HEK293 (cell line): Measurements from ENCODE around the gene TXNRD2.

Source experiments
- MYNN ChIP-seq: fragments of 450-650 bp; formaldehyde crosslinking; IDR thresholded peaks from 2 replicates; pipeline ENCODE4 v1.5.1; 2016; ENCODE audit warnings: missing biosample characterization, missing genetic modification characterization, borderline replicate concordance
- YY1 ChIP-seq: fragments of 450-650 bp; formaldehyde crosslinking; IDR thresholded peaks from 2 replicates; pipeline ENCODE4 v1.5.1; 2018; ENCODE audit warnings: missing biosample characterization, missing genetic modification characterization
- ZNF324 ChIP-seq: fragments of 450-650 bp; formaldehyde crosslinking; IDR thresholded peaks from 2 replicates; pipeline ENCODE4 v1.5.1; 2016; ENCODE audit warnings: missing biosample characterization, missing genetic modification characterization
- ZNF433 ChIP-seq: fragments of 450-650 bp; formaldehyde crosslinking; IDR thresholded peaks from 2 replicates; pipeline ENCODE4 v1.5.1; 2016; ENCODE audit warnings: missing biosample characterization, missing genetic modification characterization, low read depth
- TF ChIP-seq, protein P1 (sequence below): fragments of 450-650 bp; IDR thresholded peaks from 2 replicates; pipeline ENCODE4 v1.5.1; 2018; ENCODE audit warnings: missing biosample characterization, mild to moderate bottlenecking, missing genetic modification characterization
- TF ChIP-seq, protein P2 (sequence below): fragments of 450-650 bp; formaldehyde crosslinking; IDR thresholded peaks from 2 replicates; pipeline ENCODE4 v1.5.1; 2016; ENCODE audit warnings: missing biosample characterization, missing genetic modification characterization
- TF ChIP-seq, protein P3 (sequence below): fragments of 450-650 bp; IDR thresholded peaks from 2 replicates; pipeline ENCODE4 v1.5.1; 2018; ENCODE audit warnings: missing biosample characterization, missing genetic modification characterization
- TF ChIP-seq, protein P4 (sequence below): fragments of 450-650 bp; formaldehyde crosslinking; IDR thresholded peaks from 2 replicates; pipeline ENCODE4 v1.5.1; 2016; ENCODE audit warnings: missing biosample characterization, missing genetic modification characterization, low read depth
- TF ChIP-seq, protein P5 (sequence below): fragments of 450-650 bp; formaldehyde crosslinking; IDR thresholded peaks from 2 replicates; pipeline ENCODE4 v1.5.1; 2017; ENCODE audit warnings: missing biosample characterization, missing genetic modification characterization

DNA sequence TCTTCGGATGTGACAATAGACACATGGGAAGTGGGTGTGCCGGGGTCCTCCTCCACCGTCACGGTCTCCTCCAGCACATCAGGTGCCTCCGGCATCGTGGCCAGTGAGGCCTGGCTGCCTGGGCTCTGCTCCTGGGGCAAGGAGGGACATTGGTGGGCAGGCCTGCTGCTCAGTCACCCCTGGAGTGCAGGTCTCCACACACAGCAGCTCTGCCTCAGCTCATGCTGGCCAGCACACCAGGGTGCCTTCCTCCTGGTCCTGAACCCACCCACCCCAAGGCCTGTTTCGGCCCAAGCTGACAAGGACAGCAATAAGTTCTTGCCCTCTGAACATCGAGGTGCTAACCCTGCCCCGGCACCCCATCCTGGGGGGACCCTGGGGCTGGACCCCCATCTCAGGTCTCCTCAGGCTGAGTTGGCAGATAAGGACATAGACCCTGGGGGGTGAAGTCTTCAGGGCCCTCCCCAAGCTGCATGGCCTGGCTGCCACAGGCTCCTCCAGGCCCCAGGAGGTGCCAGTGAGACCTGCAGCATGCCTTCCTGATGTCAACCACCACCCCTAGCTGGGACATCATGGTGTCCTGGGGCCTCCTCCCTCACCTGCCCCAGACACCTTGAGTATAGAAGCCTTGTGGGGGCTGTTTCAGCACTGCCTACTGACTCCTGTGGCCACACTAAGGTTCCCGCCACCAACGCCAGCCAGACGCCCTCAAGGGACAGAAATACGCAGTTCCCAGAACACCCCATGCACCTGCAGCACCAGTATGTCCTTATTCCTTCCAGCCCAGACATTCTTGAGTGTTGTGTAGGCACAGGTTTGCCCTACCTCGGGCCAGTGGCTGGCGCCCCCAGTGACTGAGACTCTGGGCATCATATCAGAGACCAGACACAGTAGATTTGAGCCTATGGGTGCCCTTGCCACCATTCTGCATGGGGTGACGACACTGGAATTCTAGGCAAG lies 40.6 kb upstream of the TXNRD2 start:
- TF ChIP-seq, protein P1, sequence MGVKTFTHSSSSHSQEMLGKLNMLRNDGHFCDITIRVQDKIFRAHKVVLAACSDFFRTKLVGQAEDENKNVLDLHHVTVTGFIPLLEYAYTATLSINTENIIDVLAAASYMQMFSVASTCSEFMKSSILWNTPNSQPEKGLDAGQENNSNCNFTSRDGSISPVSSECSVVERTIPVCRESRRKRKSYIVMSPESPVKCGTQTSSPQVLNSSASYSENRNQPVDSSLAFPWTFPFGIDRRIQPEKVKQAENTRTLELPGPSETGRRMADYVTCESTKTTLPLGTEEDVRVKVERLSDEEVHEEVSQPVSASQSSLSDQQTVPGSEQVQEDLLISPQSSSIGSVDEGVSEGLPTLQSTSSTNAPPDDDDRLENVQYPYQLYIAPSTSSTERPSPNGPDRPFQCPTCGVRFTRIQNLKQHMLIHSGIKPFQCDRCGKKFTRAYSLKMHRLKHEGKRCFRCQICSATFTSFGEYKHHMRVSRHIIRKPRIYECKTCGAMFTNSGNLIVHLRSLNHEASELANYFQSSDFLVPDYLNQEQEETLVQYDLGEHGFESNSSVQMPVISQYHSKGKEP (tag by site-specific recombination): no peak
- TF ChIP-seq, protein P2, sequence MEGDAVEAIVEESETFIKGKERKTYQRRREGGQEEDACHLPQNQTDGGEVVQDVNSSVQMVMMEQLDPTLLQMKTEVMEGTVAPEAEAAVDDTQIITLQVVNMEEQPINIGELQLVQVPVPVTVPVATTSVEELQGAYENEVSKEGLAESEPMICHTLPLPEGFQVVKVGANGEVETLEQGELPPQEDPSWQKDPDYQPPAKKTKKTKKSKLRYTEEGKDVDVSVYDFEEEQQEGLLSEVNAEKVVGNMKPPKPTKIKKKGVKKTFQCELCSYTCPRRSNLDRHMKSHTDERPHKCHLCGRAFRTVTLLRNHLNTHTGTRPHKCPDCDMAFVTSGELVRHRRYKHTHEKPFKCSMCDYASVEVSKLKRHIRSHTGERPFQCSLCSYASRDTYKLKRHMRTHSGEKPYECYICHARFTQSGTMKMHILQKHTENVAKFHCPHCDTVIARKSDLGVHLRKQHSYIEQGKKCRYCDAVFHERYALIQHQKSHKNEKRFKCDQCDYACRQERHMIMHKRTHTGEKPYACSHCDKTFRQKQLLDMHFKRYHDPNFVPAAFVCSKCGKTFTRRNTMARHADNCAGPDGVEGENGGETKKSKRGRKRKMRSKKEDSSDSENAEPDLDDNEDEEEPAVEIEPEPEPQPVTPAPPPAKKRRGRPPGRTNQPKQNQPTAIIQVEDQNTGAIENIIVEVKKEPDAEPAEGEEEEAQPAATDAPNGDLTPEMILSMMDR (tag by site-specific recombination): no peak
- TF ChIP-seq ZNF324 (tag by site-specific recombination) (no peak), ZNF433 (tag by site-specific recombination) (no peak), MYNN (tag by site-specific recombination) (no peak), YY1 (tag by site-specific recombination) (no peak)
- TF ChIP-seq, protein P3, sequence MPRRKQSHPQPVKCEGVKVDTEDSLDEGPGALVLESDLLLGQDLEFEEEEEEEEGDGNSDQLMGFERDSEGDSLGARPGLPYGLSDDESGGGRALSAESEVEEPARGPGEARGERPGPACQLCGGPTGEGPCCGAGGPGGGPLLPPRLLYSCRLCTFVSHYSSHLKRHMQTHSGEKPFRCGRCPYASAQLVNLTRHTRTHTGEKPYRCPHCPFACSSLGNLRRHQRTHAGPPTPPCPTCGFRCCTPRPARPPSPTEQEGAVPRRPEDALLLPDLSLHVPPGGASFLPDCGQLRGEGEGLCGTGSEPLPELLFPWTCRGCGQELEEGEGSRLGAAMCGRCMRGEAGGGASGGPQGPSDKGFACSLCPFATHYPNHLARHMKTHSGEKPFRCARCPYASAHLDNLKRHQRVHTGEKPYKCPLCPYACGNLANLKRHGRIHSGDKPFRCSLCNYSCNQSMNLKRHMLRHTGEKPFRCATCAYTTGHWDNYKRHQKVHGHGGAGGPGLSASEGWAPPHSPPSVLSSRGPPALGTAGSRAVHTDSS (tag by site-specific recombination): no peak
- TF ChIP-seq, protein P4, sequence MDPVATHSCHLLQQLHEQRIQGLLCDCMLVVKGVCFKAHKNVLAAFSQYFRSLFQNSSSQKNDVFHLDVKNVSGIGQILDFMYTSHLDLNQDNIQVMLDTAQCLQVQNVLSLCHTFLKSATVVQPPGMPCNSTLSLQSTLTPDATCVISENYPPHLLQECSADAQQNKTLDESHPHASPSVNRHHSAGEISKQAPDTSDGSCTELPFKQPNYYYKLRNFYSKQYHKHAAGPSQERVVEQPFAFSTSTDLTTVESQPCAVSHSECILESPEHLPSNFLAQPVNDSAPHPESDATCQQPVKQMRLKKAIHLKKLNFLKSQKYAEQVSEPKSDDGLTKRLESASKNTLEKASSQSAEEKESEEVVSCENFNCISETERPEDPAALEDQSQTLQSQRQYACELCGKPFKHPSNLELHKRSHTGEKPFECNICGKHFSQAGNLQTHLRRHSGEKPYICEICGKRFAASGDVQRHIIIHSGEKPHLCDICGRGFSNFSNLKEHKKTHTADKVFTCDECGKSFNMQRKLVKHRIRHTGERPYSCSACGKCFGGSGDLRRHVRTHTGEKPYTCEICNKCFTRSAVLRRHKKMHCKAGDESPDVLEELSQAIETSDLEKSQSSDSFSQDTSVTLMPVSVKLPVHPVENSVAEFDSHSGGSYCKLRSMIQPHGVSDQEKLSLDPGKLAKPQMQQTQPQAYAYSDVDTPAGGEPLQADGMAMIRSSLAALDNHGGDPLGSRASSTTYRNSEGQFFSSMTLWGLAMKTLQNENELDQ (tag by site-specific recombination): no peak
- TF ChIP-seq, protein P5, sequence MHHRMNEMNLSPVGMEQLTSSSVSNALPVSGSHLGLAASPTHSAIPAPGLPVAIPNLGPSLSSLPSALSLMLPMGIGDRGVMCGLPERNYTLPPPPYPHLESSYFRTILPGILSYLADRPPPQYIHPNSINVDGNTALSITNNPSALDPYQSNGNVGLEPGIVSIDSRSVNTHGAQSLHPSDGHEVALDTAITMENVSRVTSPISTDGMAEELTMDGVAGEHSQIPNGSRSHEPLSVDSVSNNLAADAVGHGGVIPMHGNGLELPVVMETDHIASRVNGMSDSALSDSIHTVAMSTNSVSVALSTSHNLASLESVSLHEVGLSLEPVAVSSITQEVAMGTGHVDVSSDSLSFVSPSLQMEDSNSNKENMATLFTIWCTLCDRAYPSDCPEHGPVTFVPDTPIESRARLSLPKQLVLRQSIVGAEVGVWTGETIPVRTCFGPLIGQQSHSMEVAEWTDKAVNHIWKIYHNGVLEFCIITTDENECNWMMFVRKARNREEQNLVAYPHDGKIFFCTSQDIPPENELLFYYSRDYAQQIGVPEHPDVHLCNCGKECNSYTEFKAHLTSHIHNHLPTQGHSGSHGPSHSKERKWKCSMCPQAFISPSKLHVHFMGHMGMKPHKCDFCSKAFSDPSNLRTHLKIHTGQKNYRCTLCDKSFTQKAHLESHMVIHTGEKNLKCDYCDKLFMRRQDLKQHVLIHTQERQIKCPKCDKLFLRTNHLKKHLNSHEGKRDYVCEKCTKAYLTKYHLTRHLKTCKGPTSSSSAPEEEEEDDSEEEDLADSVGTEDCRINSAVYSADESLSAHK (tag by site-specific recombination): no peak
